Hepatocyte (in vitro differentiated cells): ENCODE data around the gene ZKSCAN1. TPM values are rescaled to one million over a fixed set of nuclear protein-coding genes. Genes with fewer than 3 reads are reported as not detected.
"Not testable (repeated sequence)": the region's sequence is repeated elsewhere in the genome, so short reads cannot be mapped to it uniquely, and the experiment has no call there.

Experiments
- DNase-seq: peaks from one replicate; pipeline ENCODE4 v3.0.0-alpha.2; 2016; ENCODE audit warnings: low spot score
- H2AFZ ChIP-seq: fragments of 200-600 bp; sonication (generic); 2 replicates; pipeline ENCODE4 v1.6.0; 2016; ENCODE audit warnings: antibody characterized with exemption, mild to moderate bottlenecking
- H3K27ac ChIP-seq: fragments of 200-600 bp; sonication (generic); 2 replicates; pipeline ENCODE4 v1.5.1; 2016; ENCODE audit warnings: mild to moderate bottlenecking
- H3K27me3 ChIP-seq: fragments of 200-600 bp; sonication (generic); 2 replicates; pipeline ENCODE4 v1.6.1; 2016
- H3K36me3 ChIP-seq: fragments of 200-600 bp; sonication (generic); replicated peaks from 2 replicates; pipeline ENCODE4 v1.5.1; 2016; ENCODE audit warnings: low read depth; ENCODE audit not compliant: insufficient read depth
- H3K4me1 ChIP-seq: fragments of 200-600 bp; sonication (generic); 2 replicates; pipeline ENCODE4 v1.5.1; 2016; ENCODE audit warnings: mild to moderate bottlenecking, moderate library complexity; ENCODE audit not compliant: insufficient read depth
- H3K4me2 ChIP-seq: fragments of 200-600 bp; sonication (generic); 2 replicates; pipeline ENCODE4 v1.6.0; 2016
- H3K4me3 ChIP-seq: fragments of 200-600 bp; sonication (generic); 2 replicates; pipeline ENCODE4 v1.5.1; 2016; ENCODE audit warnings: mild to moderate bottlenecking
- H3K79me2 ChIP-seq: fragments of 200-600 bp; sonication (generic); 2 replicates; pipeline ENCODE4 v1.6.0; 2017; ENCODE audit warnings: mild to moderate bottlenecking
- H3K9me2 ChIP-seq: fragments of 200-600 bp; sonication (generic); replicated peaks from 2 replicates; pipeline ENCODE4 v1.6.0; 2017; ENCODE audit warnings: mild to moderate bottlenecking; ENCODE audit not compliant: insufficient read depth
- H3K9me3 ChIP-seq: fragments of 200-600 bp; sonication (generic); 2 replicates; pipeline ENCODE4 v1.5.1; 2016; ENCODE audit warnings: low read depth, mild to moderate bottlenecking
- H4K20me1 ChIP-seq: fragments of 200-600 bp; sonication (generic); 2 replicates; pipeline ENCODE4 v1.6.0; 2016; ENCODE audit warnings: mild to moderate bottlenecking; ENCODE audit not compliant: insufficient read depth, poor library complexity, severe bottlenecking
- CTCF ChIP-seq: fragments of 200-600 bp; sonication (generic); IDR thresholded peaks from 2 replicates; pipeline ENCODE4 v1.5.1; 2016; ENCODE audit warnings: antibody characterized with exemption, mild to moderate bottlenecking; ENCODE audit not compliant: poor library complexity
- EZH2 ChIP-seq: fragments of 200-600 bp; sonication (generic); IDR thresholded peaks from 2 replicates; pipeline ENCODE4 v1.6.1; 2016; ENCODE audit warnings: antibody characterized with exemption, mild to moderate bottlenecking, borderline replicate concordance
- EZH2phosphoT487 ChIP-seq: fragments of 200-600 bp; sonication (generic); IDR thresholded peaks from one replicate; pipeline ENCODE4 v1.6.1; 2018; ENCODE audit warnings: antibody characterized with exemption, mild to moderate bottlenecking, low read depth, moderate library complexity; ENCODE audit not compliant: unreplicated experiment, severe bottlenecking
- WGBS: methylation state at CpG from one replicate; pipeline ENCODE4 v1.1.6; 2016; ENCODE audit warnings: low lambda C conversion rate; ENCODE audit errors: missing lambda C conversion rate; 5-methylcytosine and 5-hydroxymethylcytosine counted together
- polyA plus RNA-seq: library from polyadenylated mRNA; unstranded; fragments of >200 nt; fragmentation: Nextera tagmentation; extraction: Ambion mirVana; gene quantifications from 2 replicates; pipeline ENCODE4 v1.2.1, GENCODE V29; 2016
- total RNA-seq: library from RNA; depleted of rRNA; stranded (reverse); fragments of >200 nt; gene quantifications from 2 replicates; pipeline ENCODE4 v1.2.3, GENCODE V29; 2014

The ZKSCAN1 gene
- total RNA-seq (41.1 and 44.0 TPM in 2 replicates), polyA plus RNA-seq (27.0 and 29.2 TPM in 2 replicates)

- no peaks in the 10 kb centered on the region for H3K27me3 ChIP-seq
- peaks cover 51% of the 10 kb centered on the region for H3K79me2 ChIP-seq
- peaks cover 30% of the 10 kb centered on the region for H4K20me1 ChIP-seq
- peak within 1 kb of the TSS; percentile 92 for H2AFZ ChIP-seq
- no peaks in the 10 kb centered on the region for H3K9me2 ChIP-seq
- H3K4me3 ChIP-seq = peak within 1 kb of the TSS; percentile 78
- no peaks in the 10 kb centered on the region for H3K36me3 ChIP-seq
- no peak for TF ChIP-seq EZH2phosphoT487
- no peak for TF ChIP-seq CTCF
- no peak for TF ChIP-seq EZH2
- no peaks in the 10 kb centered on the region for H3K9me3 ChIP-seq
- H3K4me2 ChIP-seq = peak within 1 kb of the TSS; percentile 89
- H3K27ac ChIP-seq = peak within 1 kb of the TSS; percentile 99
- peaks cover 16% of the 10 kb centered on the region for H3K4me1 ChIP-seq
- WGBS = 3% methylated on average over 45 of the region's 70 CpGs
- peak; percentile 96 for DNase-seq
These were observed at the start of gene ZKSCAN1 for GRCh38 chr7:100015232-100016214. TSS of gene ZKSCAN1 (plus strand) at chr7:100015596. CDS start at chr7:100023507, 7,911 bp downstream.

- Histone ChIP-seq H3K4me2 (no peak overlapping the region), H2AFZ (no peak overlapping the region), H3K36me3 (no peaks in the 10 kb centered on the region), H3K4me1 (no peaks in the 10 kb centered on the region), H3K4me3 (no peak overlapping the region), H3K79me2 (no peaks in the 10 kb centered on the region), H3K9me3 (no peaks in the 10 kb centered on the region), H3K27me3 (peaks cover 9% of the 10 kb centered on the region), H3K9me2 (no peaks in the 10 kb centered on the region), H4K20me1 (no peaks in the 10 kb centered on the region), H3K27ac (no peak overlapping the region)
- WGBS = 86% methylated on average over 3 of the region's 3 CpGs
- no peak for DNase-seq
- TF ChIP-seq EZH2phosphoT487 = no peak
- TF ChIP-seq CTCF = no peak
- TF ChIP-seq EZH2 = no peak
These were observed 46.1 kb upstream of the ZKSCAN1 start for GRCh38 chr7:99969298-99969697.

- not testable (repeated sequence) for DNase-seq, H3K9me2 ChIP-seq, H3K27ac ChIP-seq, H3K79me2 ChIP-seq, H3K36me3 ChIP-seq, H3K4me1 ChIP-seq, H3K9me3 ChIP-seq, H3K4me3 ChIP-seq, H3K4me2 ChIP-seq, H4K20me1 ChIP-seq, H3K27me3 ChIP-seq, H2AFZ ChIP-seq
- 20% methylated on average over 1 of the region's 1 CpG for WGBS
These were observed 45.6 kb upstream of the ZKSCAN1 start for GRCh38 chr7:99969813-99970212.

- no peaks in the 10 kb centered on the region for H4K20me1 ChIP-seq
- no peak overlapping the region for H3K4me2 ChIP-seq
- no peak overlapping the region for H2AFZ ChIP-seq
- no peaks in the 10 kb centered on the region for H3K9me3 ChIP-seq
- no peak overlapping the region for H3K4me3 ChIP-seq
- H3K27ac ChIP-seq = no peak overlapping the region
- no peaks in the 10 kb centered on the region for H3K9me2 ChIP-seq
- no peaks in the 10 kb centered on the region for H3K27me3 ChIP-seq
- H3K36me3 ChIP-seq = no peaks in the 10 kb centered on the region
- H3K79me2 ChIP-seq = no peaks in the 10 kb centered on the region
- no peaks in the 10 kb centered on the region for H3K4me1 ChIP-seq
- TF ChIP-seq EZH2phosphoT487 (no peak), EZH2 (no peak), CTCF (no peak)
- 76% methylated on average over 4 of the region's 4 CpGs for WGBS
- DNase-seq = no peak
These were observed 44.2 kb upstream of the ZKSCAN1 start for GRCh38 chr7:99971242-99971641.

- not testable (repeated sequence) for H3K36me3 ChIP-seq, DNase-seq, H4K20me1 ChIP-seq, H3K4me1 ChIP-seq, H3K27ac ChIP-seq, H3K9me2 ChIP-seq, H3K79me2 ChIP-seq, H2AFZ ChIP-seq, H3K4me2 ChIP-seq, H3K27me3 ChIP-seq, H3K4me3 ChIP-seq, H3K9me3 ChIP-seq
- 79% methylated on average over 7 of the region's 7 CpGs for WGBS
These were observed 41.6 kb upstream of the ZKSCAN1 start for GRCh38 chr7:99973817-99974216.
